GM18498 (cell line): ENCODE measurements around the gene TMEM217.
"Not testable (repeated sequence)": the region's sequence is repeated elsewhere in the genome, so short reads cannot be mapped to it uniquely, and the experiment has no call there.

Experiments
- ATAC-seq: cut with Tn5 transposase; IDR thresholded peaks from one replicate; pipeline ENCODE4 v1.9.1; 2021; ENCODE audit warnings: mild to moderate bottlenecking, moderate library complexity; ENCODE audit not compliant: unreplicated experiment

The TMEM217 gene

GRCh38 chr6:37187321-37188022 lies 70.5 kb downstream of the TMEM217 start:
- ATAC-seq, result no peak

DNA sequence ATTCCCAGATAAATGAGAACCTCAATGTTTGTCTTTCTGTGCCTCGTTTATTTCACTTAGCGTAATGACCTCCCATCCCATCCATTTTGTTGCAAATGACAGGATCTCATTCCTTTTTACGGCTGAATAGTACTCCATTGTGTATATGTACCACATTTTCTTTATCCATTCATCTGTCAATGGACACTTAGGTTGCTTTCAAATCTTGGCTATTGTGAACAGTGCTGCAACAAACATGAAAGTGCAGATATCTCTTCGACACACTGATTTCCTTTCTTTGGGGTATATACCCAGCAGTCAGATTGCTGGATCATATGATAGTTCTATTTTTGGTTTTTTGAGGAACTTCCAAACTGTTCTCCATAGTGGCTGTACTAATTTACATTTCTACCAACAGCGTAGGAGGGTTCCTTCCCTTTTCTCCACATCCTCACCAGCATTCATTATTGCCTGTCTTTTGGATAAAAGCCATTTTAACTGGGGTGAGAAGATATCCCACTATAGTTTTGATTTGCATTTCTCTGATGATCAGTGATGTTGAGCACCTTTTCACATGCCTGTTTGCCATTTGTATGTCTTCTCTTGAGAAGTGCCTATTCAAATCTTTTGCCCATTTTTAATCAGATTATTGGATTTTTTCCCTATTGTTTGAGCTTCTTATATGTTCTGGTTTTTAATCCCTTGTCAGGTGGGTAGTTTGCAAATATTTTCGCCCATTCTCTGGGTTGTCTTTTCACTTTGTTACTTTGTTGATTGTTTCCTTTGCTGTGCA lies 71.8 kb downstream of the TMEM217 start:
- not testable (repeated sequence) for ATAC-seq

GRCh38 chr6:37182736-37183590 lies 75.0 kb downstream of the TMEM217 start:
- ATAC-seq, result no peak

- not testable (repeated sequence) for ATAC-seq
Measured at GRCh38 chr6:37180610-37181009, 77.3 kb downstream of the TMEM217 start.

GRCh38 chr6:37180075-37180474 lies 77.9 kb downstream of the TMEM217 start:
- ATAC-seq, result no peak

GRCh38 chr6:37177935-37178517 lies 79.9 kb downstream of the TMEM217 start:
- no peak for ATAC-seq

GRCh38 chr6:37177077-37177934 lies 80.6 kb downstream of the TMEM217 start:
- no peak for ATAC-seq

DNA sequence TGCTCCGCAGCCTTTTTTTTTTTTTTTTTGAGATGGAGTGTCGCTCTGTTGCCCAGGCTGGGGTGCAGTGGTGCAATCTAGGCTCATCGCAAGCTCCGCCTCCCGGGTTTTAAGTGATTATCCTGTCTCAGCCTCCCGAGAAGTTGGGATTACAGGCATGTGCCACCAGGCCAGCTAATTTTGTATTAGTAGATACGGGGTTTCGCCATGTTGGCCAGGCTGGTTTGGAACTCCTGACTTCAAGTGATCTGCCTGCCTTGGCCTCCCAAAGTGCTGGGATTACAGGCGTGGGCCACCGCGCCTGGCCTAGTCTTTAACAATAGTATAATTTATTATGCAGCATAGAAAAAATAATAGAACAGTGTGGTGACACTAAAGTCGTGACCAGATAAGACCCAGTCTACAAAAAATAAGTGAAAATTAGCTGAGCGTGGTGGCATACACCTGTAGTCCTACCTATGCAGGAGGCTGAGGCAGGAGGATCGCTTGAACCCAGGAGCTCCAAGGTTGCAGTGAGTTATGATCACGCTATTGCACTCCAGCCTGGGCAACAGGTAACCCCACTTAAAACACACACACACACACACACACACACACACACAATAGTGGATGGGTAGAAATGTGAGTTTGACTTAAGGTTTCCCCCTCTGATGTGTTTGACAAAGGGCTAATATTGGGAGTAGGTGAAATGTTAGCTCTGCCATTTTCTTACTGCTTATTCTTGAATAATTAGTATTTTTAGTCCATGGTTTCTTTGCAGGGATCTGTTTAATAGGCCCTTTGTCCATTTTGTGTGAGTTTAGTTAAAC lies 81.5 kb downstream of the TMEM217 start:
- no peak for ATAC-seq

GRCh38 chr6:37175332-37176267 lies 82.3 kb downstream of the TMEM217 start:
- peak; percentile 57 for ATAC-seq

- no peak for ATAC-seq
Measured at GRCh38 chr6:37174515-37175331, 83.2 kb downstream of the TMEM217 start.

- ATAC-seq, result no peak
Measured at GRCh38 chr6:37174196-37174514, 83.8 kb downstream of the TMEM217 start.

- no peak for ATAC-seq
Measured at GRCh38 chr6:37173493-37174195, 84.3 kb downstream of the TMEM217 start.

- ATAC-seq, result no peak
Measured at GRCh38 chr6:37172912-37173492, 84.9 kb downstream of the TMEM217 start.

DNA sequence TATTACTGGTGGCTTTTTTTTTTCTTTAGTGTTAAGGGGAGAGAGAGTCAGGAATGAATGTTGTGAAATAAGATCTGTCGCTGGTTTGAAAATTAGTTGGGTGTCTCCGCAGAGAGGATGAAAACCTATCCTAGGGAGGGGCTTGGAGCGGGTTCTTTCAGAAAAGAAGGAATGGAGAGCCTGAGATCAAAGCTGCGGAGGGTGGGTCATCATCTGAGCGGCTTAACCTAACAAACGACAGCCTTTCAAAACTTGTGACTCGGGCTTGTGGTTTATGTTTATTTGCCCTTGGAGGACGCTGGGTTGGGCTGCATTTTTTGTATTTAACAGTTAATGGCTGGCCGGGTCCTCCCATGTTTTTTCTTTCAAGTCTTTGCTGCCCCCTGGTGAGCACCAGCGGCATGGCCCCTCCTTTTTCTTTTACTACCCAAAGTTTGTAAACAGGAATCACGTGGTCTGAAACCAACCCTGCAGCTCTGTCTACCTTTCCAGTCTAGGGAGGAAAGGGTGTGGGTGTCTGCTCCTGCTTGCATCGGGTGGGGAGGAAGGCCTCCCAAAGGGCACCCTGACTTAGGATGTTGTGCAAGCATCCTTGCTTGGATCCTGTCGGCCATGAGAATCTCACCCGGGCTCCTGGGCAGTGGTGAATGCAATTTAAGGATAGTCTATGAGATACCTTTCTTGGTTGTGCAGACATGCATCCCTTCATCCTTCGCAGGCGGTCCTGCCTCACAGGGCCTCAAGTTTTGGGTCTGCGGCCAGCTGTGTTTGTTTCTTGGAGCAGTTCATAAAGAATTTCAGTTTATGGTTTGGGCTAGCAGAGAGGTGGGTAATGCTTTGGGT lies 85.8 kb downstream of the TMEM217 start:
- ATAC-seq, result no peak

DNA sequence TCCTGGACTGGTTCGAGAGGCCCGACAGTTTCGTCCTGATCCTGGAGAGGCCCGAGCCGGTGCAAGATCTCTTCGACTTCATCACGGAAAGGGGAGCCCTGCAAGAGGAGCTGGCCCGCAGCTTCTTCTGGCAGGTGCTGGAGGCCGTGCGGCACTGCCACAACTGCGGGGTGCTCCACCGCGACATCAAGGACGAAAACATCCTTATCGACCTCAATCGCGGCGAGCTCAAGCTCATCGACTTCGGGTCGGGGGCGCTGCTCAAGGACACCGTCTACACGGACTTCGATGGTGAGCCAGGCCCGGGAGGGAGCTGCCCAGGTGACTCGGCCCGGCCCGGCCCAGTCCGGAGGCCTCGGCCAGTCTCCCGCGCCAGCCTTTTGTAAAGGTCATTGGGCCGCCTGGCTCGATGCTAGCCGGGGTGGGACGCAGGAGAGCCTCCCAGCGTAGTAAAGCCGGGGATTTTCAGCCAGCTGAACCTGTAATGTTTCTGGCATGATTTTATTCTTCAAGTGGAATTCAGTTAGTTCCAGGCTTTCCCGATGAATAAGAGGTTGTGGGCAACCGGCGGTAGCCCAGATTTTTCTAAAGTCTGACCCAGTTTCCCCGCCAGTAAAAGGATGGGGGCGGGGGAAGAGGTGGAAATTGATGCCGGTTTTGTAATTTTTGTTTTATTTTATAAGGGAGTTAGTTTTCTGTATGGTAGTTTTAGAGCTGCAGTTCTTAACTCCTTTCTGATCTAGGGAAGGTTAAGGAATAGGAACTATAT lies 86.6 kb downstream of the TMEM217 start:
- ATAC-seq, result no peak
